A172 (cell line): ENCODE data around the gene TTYH3. TPM values are rescaled to one million over a fixed set of nuclear protein-coding genes. Genes with fewer than 3 reads are reported as not detected.
"Not testable (repeated sequence)": the region's sequence is repeated elsewhere in the genome, so short reads cannot be mapped to it uniquely, and the experiment has no call there.

Experiments
- DNase-seq: peaks from one replicate; pipeline ENCODE4 v3.0.0-alpha.2; 2015; ENCODE audit warnings: low spot score
- total RNA-seq: library from RNA; depleted of rRNA; stranded (reverse); fragments of >200 nt; shearing (Covaris generic); gene quantifications from 2 replicates; pipeline ENCODE4 v1.2.3, GENCODE V29; 2014

The TTYH3 gene
- total RNA-seq, 1 experiment from 2014 or later: 42.4 TPM

GRCh38 chr7:2687881-2688318 is 56.1 kb downstream of the TTYH3 start, which contains the start of gene AMZ1:
AMZ1 (plus strand) TSS chr7:2688202; CDS start chr7:2700452, 12,250 bp downstream.
- DNase-seq: no peak

- DNase-seq: no peak
Observed at GRCh38 chr7:2688409-2689342, 56.9 kb downstream of the TTYH3 start.

- no peak for DNase-seq
Observed at GRCh38 chr7:2689343-2689847, 57.6 kb downstream of the TTYH3 start.

GRCh38 chr7:2689951-2690705 is 58.3 kb downstream of the TTYH3 start:
- DNase-seq: peak; percentile 74

- no peak for DNase-seq
Observed at GRCh38 chr7:2691011-2691707, 59.4 kb downstream of the TTYH3 start.

- DNase-seq: not testable (repeated sequence)
Observed at GRCh38 chr7:2691932-2692439, 60.2 kb downstream of the TTYH3 start.

GRCh38 chr7:2692543-2692942 is 60.8 kb downstream of the TTYH3 start:
- no peak for DNase-seq

GRCh38 chr7:2693420-2694121 is 61.8 kb downstream of the TTYH3 start:
- DNase-seq: not testable (repeated sequence)

GRCh38 chr7:2694122-2694436 is 62.3 kb downstream of the TTYH3 start:
- DNase-seq: not testable (repeated sequence)

GRCh38 chr7:2698581-2699288 is 66.9 kb downstream of the TTYH3 start:
- no peak for DNase-seq

- DNase-seq: no peak
Observed at GRCh38 chr7:2699289-2699620, 67.5 kb downstream of the TTYH3 start.

GRCh38 chr7:2700141-2700850 is 68.5 kb downstream of the TTYH3 start:
- no peak for DNase-seq

GRCh38 chr7:2701424-2701823 is 69.6 kb downstream of the TTYH3 start:
- DNase-seq: no peak

GRCh38 chr7:2701832-2702593 is 70.2 kb downstream of the TTYH3 start:
- DNase-seq: no peak

- DNase-seq: no peak
Observed at GRCh38 chr7:2702594-2702957, 70.8 kb downstream of the TTYH3 start.

- DNase-seq: no peak
Observed at GRCh38 chr7:2705371-2706096, 73.7 kb downstream of the TTYH3 start.

- DNase-seq: no peak
Observed at GRCh38 chr7:2706685-2707126, 74.9 kb downstream of the TTYH3 start.

- DNase-seq: no peak
Observed at GRCh38 chr7:2707481-2707880, 75.7 kb downstream of the TTYH3 start.
